OCI-LY3 (cell line): Measurements from ENCODE around the gene PAFAH1B2.

Source experiments
- H2AFZ ChIP-seq: fragments of 200-600, 300-600 bp; shearing (Covaris generic); 2 replicates; pipeline ENCODE4 v1.6.0; 2014; ENCODE audit warnings: antibody characterized with exemption, low read depth, low read length
- H3K27ac ChIP-seq: fragments of 200-600, 300-600 bp; sonication (generic); 2 replicates; pipeline ENCODE4 v1.5.1; 2014; ENCODE audit warnings: mild to moderate bottlenecking, low read length, moderate library complexity, mixed read lengths
- H3K27me3 ChIP-seq: fragments of 200-600, 300-600 bp; sonication (generic); 2 replicates; pipeline ENCODE4 v1.6.1; 2014; ENCODE audit warnings: low read depth, low read length, mixed read lengths
- H3K36me3 ChIP-seq: fragments of 200-600, 300-600 bp; sonication (generic); replicated peaks from 2 replicates; pipeline ENCODE3; 2014; ENCODE audit warnings: low read depth, low read length, mixed read lengths
- H3K4me1 ChIP-seq: fragments of 300-600, 200-600 bp; sonication (generic); 2 replicates; pipeline ENCODE4 v1.6.1; 2014; ENCODE audit warnings: low read length, mixed read lengths
- H3K4me2 ChIP-seq: fragments of 200-600, 300-600 bp; sonication (generic); 2 replicates; pipeline ENCODE4 v1.6.1; 2014; ENCODE audit warnings: low read length, mixed read lengths
- H3K4me3 ChIP-seq: fragments of 300-600, 200-600 bp; sonication (generic); 2 replicates; pipeline ENCODE4 v1.5.1; 2014; ENCODE audit warnings: antibody characterized with exemption, mild to moderate bottlenecking, low read length, moderate library complexity
- H3K79me2 ChIP-seq: fragments of 300-600, 200-600 bp; shearing (Covaris generic); 2 replicates; pipeline ENCODE4 v1.6.1; 2014; ENCODE audit warnings: mild to moderate bottlenecking, low read length, mixed read lengths
- H3K9ac ChIP-seq: fragments of 300-600, 200-600 bp; shearing (Covaris generic); 2 replicates; pipeline ENCODE4 v1.6.0; 2014; ENCODE audit warnings: mild to moderate bottlenecking, low read length, moderate library complexity
- H3K9me3 ChIP-seq: fragments of 200-600, 300-600 bp; shearing (Covaris generic); 2 replicates; pipeline ENCODE4 v1.6.1; 2014; ENCODE audit warnings: low read length, mixed read lengths; ENCODE audit not compliant: insufficient read depth
- H4K20me1 ChIP-seq: fragments of 200-600, 300-600 bp; sonication (generic); 2 replicates; pipeline ENCODE4 v1.6.1; 2016; ENCODE audit warnings: low read length, mixed read lengths; ENCODE audit not compliant: insufficient read depth
- EZH2phosphoT487 ChIP-seq: fragments of 200-600 bp; shearing (Covaris generic); IDR thresholded peaks from 2 replicates; pipeline ENCODE4 v1.6.1; 2018; ENCODE audit warnings: antibody characterized with exemption, mixed run types, low read depth
- TF ChIP-seq, protein P1 (sequence below): fragments of 200-600, 300-600 bp; sonication (generic); IDR thresholded peaks from 2 replicates; pipeline ENCODE4 v1.5.1; 2014; ENCODE audit warnings: antibody characterized with exemption, low read length, low read depth

The PAFAH1B2 gene

DNA sequence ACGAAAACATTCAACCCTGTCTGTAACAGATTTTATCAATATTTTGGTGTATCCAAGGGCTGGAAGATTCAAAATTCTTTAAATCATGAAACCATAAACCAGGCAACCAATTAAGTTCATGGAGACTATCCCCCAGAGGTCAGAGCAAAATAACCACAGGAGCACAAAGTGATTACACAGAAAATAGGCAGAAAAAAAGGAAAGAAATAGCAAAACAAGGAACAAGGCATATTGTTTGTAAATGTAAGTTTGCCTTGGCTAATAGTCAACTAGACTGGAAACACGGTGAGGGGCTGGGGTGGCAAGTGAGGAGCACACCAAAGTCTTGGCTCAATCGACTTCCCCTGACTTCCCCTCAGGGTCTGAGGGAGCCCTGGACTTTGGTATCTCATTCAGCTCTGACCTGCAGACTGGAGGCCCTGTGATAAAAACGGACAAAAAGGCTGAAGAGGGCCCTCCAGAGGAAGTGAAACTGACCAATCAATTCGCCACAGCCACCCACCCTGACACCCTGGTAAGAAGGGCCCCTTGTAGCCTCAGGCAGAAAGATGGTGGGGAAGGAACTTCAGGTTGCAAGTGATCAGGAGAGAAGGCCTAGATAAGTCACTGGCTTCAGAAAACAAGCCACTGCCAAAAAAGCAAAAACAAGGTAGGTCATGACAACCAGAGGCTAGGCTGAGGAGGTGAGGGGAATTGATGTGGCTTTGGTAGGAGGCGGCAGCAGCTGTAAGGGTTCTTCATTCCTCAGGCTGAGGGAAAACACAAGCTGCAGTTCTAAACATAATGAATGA, 47.7 kb upstream of the PAFAH1B2 start:
- peak overlapping the region; percentile 89 for H3K4me3 ChIP-seq
- H4K20me1 ChIP-seq = peaks cover 41% of the 10 kb centered on the region
- H3K79me2 ChIP-seq = peaks cover 67% of the 10 kb centered on the region
- peak overlapping the region; percentile 83 for H3K9ac ChIP-seq
- 0 out of 2 replicates have a peak overlapping the region, but pooled peaks have one; percentile 10 for H3K27ac ChIP-seq
- TF ChIP-seq, protein P1, sequence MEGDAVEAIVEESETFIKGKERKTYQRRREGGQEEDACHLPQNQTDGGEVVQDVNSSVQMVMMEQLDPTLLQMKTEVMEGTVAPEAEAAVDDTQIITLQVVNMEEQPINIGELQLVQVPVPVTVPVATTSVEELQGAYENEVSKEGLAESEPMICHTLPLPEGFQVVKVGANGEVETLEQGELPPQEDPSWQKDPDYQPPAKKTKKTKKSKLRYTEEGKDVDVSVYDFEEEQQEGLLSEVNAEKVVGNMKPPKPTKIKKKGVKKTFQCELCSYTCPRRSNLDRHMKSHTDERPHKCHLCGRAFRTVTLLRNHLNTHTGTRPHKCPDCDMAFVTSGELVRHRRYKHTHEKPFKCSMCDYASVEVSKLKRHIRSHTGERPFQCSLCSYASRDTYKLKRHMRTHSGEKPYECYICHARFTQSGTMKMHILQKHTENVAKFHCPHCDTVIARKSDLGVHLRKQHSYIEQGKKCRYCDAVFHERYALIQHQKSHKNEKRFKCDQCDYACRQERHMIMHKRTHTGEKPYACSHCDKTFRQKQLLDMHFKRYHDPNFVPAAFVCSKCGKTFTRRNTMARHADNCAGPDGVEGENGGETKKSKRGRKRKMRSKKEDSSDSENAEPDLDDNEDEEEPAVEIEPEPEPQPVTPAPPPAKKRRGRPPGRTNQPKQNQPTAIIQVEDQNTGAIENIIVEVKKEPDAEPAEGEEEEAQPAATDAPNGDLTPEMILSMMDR = no peak
- TF ChIP-seq EZH2phosphoT487 = no peak
- H3K9me3 ChIP-seq = no peaks in the 10 kb centered on the region
- H3K4me2 ChIP-seq = peak overlapping the region; percentile 88
- H3K27me3 ChIP-seq = no peaks in the 10 kb centered on the region
- peaks cover 57% of the 10 kb centered on the region for H3K4me1 ChIP-seq
- no peak overlapping the region for H2AFZ ChIP-seq
- peaks cover 10% of the 10 kb centered on the region for H3K36me3 ChIP-seq

DNA sequence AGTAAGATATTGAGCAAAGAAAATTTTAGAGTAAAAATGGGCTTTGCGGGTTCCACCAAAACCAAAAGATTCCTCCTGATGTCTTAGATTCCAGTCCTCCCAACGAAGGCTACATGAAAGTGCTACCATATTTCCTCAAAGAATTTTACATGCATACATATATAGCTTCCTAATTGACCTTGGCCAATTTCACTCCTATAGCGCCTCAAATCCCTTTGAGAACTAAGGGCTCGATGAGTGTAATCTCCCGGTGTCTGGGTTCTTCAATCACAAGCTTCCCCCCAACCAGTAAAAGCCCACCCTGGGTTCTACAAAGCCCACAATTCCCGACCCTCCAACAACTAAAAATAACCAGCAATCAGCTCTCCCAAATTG, 47.1 kb upstream of the PAFAH1B2 start:
- Histone ChIP-seq H3K79me2 (peaks cover 61% of the 10 kb centered on the region), H3K36me3 (peaks cover 8% of the 10 kb centered on the region), H3K4me3 (peak overlapping the region; percentile 89), H3K4me2 (peak overlapping the region; percentile 88), H3K27ac (no peak overlapping the region), H3K9ac (peak overlapping the region; percentile 83), H3K4me1 (peaks cover 57% of the 10 kb centered on the region), H2AFZ (no peak overlapping the region), H4K20me1 (peaks cover 38% of the 10 kb centered on the region), H3K27me3 (no peaks in the 10 kb centered on the region), H3K9me3 (no peaks in the 10 kb centered on the region)
- TF ChIP-seq, protein P1 = no peak
- no peak for TF ChIP-seq EZH2phosphoT487

DNA sequence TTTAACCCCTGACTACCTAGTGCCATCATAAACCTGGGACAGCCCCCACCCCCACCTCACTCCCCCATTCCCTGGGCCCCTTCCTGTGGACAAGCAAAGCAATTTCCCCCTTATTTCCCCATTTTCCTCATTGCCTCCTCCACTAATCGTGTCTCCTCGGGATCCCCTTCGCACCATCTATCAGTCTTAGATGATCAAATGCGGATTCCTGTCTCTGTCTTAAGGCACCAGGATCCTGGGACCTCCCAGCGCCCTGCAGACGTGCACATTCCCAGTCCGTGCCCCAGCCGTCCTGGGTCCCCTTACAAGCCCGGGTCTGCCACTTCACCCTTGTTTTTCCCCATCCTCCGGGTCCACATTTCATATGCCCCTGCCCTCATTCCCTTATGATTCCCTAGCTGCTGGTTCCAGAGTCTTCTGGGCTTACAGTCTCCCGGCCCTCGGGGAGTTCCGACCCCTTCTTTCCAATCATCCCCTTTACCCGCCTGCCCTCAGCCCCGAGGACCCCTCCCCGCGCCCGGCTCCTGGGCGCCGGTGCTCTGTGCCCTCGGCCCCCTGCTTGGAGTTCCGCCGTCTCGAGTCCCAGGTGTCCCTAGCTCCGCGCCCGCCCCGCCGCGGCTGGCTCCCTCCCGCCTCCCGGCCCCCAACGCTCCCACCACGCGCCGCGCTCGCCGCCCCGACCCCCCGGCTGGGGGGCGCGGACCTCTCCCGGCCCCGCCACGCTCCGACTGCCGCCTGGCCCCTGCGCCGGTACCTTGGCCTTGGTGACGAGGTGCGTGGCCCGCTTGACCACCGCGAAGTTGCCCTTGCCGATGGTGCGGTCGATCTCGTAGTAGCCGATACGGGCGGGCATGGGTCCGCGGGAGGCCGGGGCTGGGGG, 46.5 kb upstream of the PAFAH1B2 start:
- Histone ChIP-seq H3K4me1 (peaks cover 51% of the 10 kb centered on the region), H3K79me2 (peaks cover 55% of the 10 kb centered on the region), H2AFZ (peak overlapping the region; percentile 66; the same call in 1 of the 2 replicates)

More for the DNA sequence above, 46.5 kb upstream of the PAFAH1B2 start:
- Histone ChIP-seq H4K20me1 (peaks cover 32% of the 10 kb centered on the region), H3K4me3 (peak overlapping the region; percentile 89), H3K36me3 (peaks cover 5% of the 10 kb centered on the region), H3K27me3 (no peaks in the 10 kb centered on the region), H3K9me3 (no peaks in the 10 kb centered on the region), H3K9ac (peak overlapping the region; percentile 83), H3K4me2 (peak overlapping the region; percentile 88), H3K27ac (peak overlapping the region; percentile 48)
- TF ChIP-seq, protein P1 = no peak
- TF ChIP-seq EZH2phosphoT487 = no peak
